Measurements from ENCODE around the gene ENG. TPM values are rescaled to one million over a fixed set of nuclear protein-coding genes. Genes with fewer than 3 reads are reported as not detected.

The ENG gene
- total and polyA plus RNA-seq, 2 of the 8 experiments (the other 6 are each of a cell fraction or from before 2014, with no cell fraction given) = 1.8 to 4.4 TPM

GRCh38 chr9:127866535-127866934 is 12.1 kb upstream of the ENG start:
- H3K23me2 ChIP-seq (ENCODE audit: low read depth, low read length) = peaks cover 4% of the 10 kb centered on the region; the same call in 1 of the 2 replicates
- ChIA-PET CTCF (ENCODE audit: partially characterized antibody) (interaction anchor here (1.0 to 9.2 kb wide), 8 partner anchors 10 to 154 kb away, joined by 3 to 114 read pairs (median 16); no protein-coding TSS in a partner anchor), POLR2A (ENCODE audit: partially characterized antibody) (interaction anchor here (0.6 kb wide), 1 partner anchor 415 kb away, joined by 3 read pairs; the partner anchor contains the start of genes LRSAM1 and RPL12)
- FAIRE-seq (no peak), DNase-seq (ENCODE audit: low read depth in 1 of 2, low spot score in 2 of 2) (no peak)
- no peak overlapping the region for H3K18ac ChIP-seq (ENCODE audit: extremely low read depth, low read length)
- H3K27ac ChIP-seq (ENCODE audit: low read depth, low read length) = no peak overlapping the region
- no peak overlapping the region for H4K91ac ChIP-seq (replicated peaks; ENCODE audit: insufficient read length, low read length)
- no peak overlapping the region for H2BK5ac ChIP-seq (ENCODE audit: low read depth, low read length)
- H3K4me1 ChIP-seq (replicated peaks in 1 of 4; ENCODE audit: control insufficient read depth in 3 of 4, insufficient read depth in 4 of 4, low read length in 3 of 4) = peaks cover 0 to 8% (median 2%) of the 10 kb centered on the region in 4 experiments; a peak in 1 of 7 replicates
- H3K14ac ChIP-seq (ENCODE audit: insufficient read length) = no peak overlapping the region
- no peak overlapping the region for H3K9ac ChIP-seq (replicated peaks in 1 of 4; ENCODE audit: extremely low read depth in 1 of 4, low read depth in 3 of 4, low read length in 3 of 4)
- 87% methylated on average over 13 of the region's 13 CpGs; no CpG with 5 or more reads in 1 of the 2 experiments for WGBS, 2 experiments (ENCODE audit: extremely low coverage in 1 of 2, insufficient coverage in 1 of 2, insufficient read length in 1 of 2, insufficient replicate concordance in 2 of 2, low coverage in 1 of 2, low lambda C conversion rate in 2 of 2, missing lambda C conversion rate in 1 of 2)
- H4K8ac ChIP-seq (ENCODE audit: extremely low read depth, insufficient read depth, low read length) = no peak overlapping the region
- TF ChIP-seq SIRT6 (IDR thresholded peaks at IDR 0.05; ENCODE audit: low read length) (no peak), NRF1 (IDR thresholded peaks at IDR 0.05; ENCODE audit: low read depth, low read length) (no peak), CHD2 (IDR thresholded peaks at IDR 0.05; ENCODE audit: low read length) (no peak), YY1 (IDR thresholded peaks at IDR 0.05; ENCODE audit: low read depth, low read length) (no peak), KDM5A (IDR thresholded peaks at IDR 0.05; ENCODE audit: low read length) (no peak)
- no peak overlapping the region for H2BK15ac ChIP-seq (ENCODE audit: low read length)
- no peak overlapping the region for H2AK5ac ChIP-seq (ENCODE audit: low read depth, low read length)
- no peaks in the 10 kb centered on the region; a peak in 1 of 7 replicates for H3K27me3 ChIP-seq (replicated peaks in 1 of 4; ENCODE audit: control insufficient read depth in 3 of 4, extremely low read depth in 1 of 4, insufficient read depth in 3 of 4, low read length in 3 of 4)
- no peak overlapping the region for H4K5ac ChIP-seq (ENCODE audit: insufficient read length, low read depth, low read length)
- H3K23ac ChIP-seq (ENCODE audit: insufficient read length) = no peak overlapping the region
- no peak overlapping the region for H2AFZ ChIP-seq (ENCODE audit: low read length)
- H2BK12ac ChIP-seq (ENCODE audit: low read depth, low read length) = no peak overlapping the region
- no peaks in the 10 kb centered on the region for H3K9me3 ChIP-seq (ENCODE audit: insufficient read depth in 2 of 2, low read depth in 1 of 2, low read length in 1 of 2)
- no peaks in the 10 kb centered on the region for H3K79me2 ChIP-seq (ENCODE audit: control insufficient read depth in 1 of 2, insufficient read depth in 2 of 2, low read length in 2 of 2)
- no peak overlapping the region for H2BK20ac ChIP-seq (ENCODE audit: low read length)
- no peak overlapping the region for H3K4ac ChIP-seq (replicated peaks; ENCODE audit: insufficient read length, low read depth, low read length)
- no peak overlapping the region for H2BK120ac ChIP-seq (replicated peaks; ENCODE audit: low read depth, low read length)
- no peak overlapping the region for H3K4me2 ChIP-seq (ENCODE audit: insufficient read depth in 1 of 2, low read depth in 2 of 2, low read length in 2 of 2)
- H3K79me1 ChIP-seq (ENCODE audit: low read depth, low read length) = no peaks in the 10 kb centered on the region; the same call in 1 of the 2 replicates
- no peaks in the 10 kb centered on the region for H3K36me3 ChIP-seq (ENCODE audit: control insufficient read depth in 2 of 4, insufficient read depth in 4 of 4, low read length in 3 of 4)
- no peak overlapping the region for H3K4me3 ChIP-seq (ENCODE audit: extremely low read depth in 1 of 4, insufficient read depth in 2 of 4, low read depth in 3 of 4, low read length in 4 of 4)
- peaks cover 0 to 7% of the 10 kb centered on the region in 2 experiments for H4K20me1 ChIP-seq (replicated peaks in 1 of 2; ENCODE audit: control insufficient read depth in 1 of 2, insufficient read depth in 2 of 2, low read length in 2 of 2)
- H3K56ac ChIP-seq (replicated peaks; ENCODE audit: insufficient read length, low read depth, low read length) = no peak overlapping the region
